Esophagus squamous epithelium (tissue), 4 donors: ENCODE measurements around the gene MMUT.
"Not testable (repeated sequence)": the region's sequence is repeated elsewhere in the genome, so short reads cannot be mapped to it uniquely, and the experiment has no call there.

ENCODE experiments used
- CTCF ChIP-seq, 6 experiments: fragments of 450-650 bp in 4 of 6; fragments of 200-600 bp in 2 of 6; sonication (generic) in 2 of 6; IDR thresholded peaks; one replicate each; pipeline ENCODE4 v1.5.1; 2016 to 2019; ENCODE audit warnings: antibody characterized with exemption in 6 of 6, mild to moderate bottlenecking in 4 of 6, moderate library complexity in 4 of 6
- POLR2A ChIP-seq, 4 donors: fragments of 450-650 bp; IDR thresholded peaks; one replicate each; pipeline ENCODE4 v1.6.1; 2017; ENCODE audit warnings: antibody characterized with exemption in 4 of 4, mild to moderate bottlenecking in 4 of 4, moderate library complexity in 3 of 4

- TF ChIP-seq POLR2A, CTCF (IDR thresholded peaks at IDR 0.05): not testable (repeated sequence)
These were observed 18.8 kb upstream of the MMUT start for GRCh38 chr6:49481846-49482245.
